PC-9 (cell line): ENCODE results near the gene CEP112. TPM values are rescaled to one million over a fixed set of nuclear protein-coding genes. Genes with fewer than 3 reads are reported as not detected.

Experiments used
- BruUV-seq: library from RNA; stranded (reverse); fragments of 400-500 nt; replicated peaks from 2 replicates; lab custom pipeline; 2021; lab: Mats Ljungman, UMichigan
- CTCF ChIA-PET: fragments of 300-600 bp; sonication (Branson Sonifier 250); formaldehyde crosslinking; loops from one replicate; lab custom pipeline; 2022; ENCODE audit warnings: antibody characterized with exemption; lab: Charles Lee
- POLR2A ChIA-PET: fragments of 300-600 bp; sonication (Branson Sonifier 250); formaldehyde crosslinking; loops from one replicate; lab custom pipeline; 2022; ENCODE audit warnings: antibody characterized with exemption; ENCODE audit not compliant: unreplicated experiment; lab: Charles Lee
- DNase-seq, 2 experiments: peaks; one replicate each; pipeline versions ENCODE4 v3.0.0 to v3.0.0-alpha.2; 2015 to 2022; ENCODE audit warnings: mixed read lengths in 1 of 2
- H2AFZ ChIP-seq: fragments of 200-600 bp; sonication (generic); 2 replicates; pipeline ENCODE4 v1.8.1; 2017; ENCODE audit warnings: antibody characterized with exemption
- H3F3A ChIP-seq: fragments of 200-600 bp; sonication (generic); 2 replicates; pipeline ENCODE4 v1.8.1; 2017; ENCODE audit warnings: antibody characterized with exemption, mild to moderate bottlenecking, low read depth; ENCODE audit not compliant: insufficient read depth
- H3K27ac ChIP-seq: fragments of 200-600 bp; sonication (generic); 2 replicates; pipeline ENCODE4 v1.6.1; 2016; ENCODE audit warnings: mixed run types
- H3K27me3 ChIP-seq: fragments of 200-600 bp; sonication (generic); 2 replicates; pipeline ENCODE4 v1.6.1; 2016; ENCODE audit warnings: low read depth, mixed run types; ENCODE audit not compliant: insufficient read depth
- H3K36me3 ChIP-seq: fragments of 200-600 bp; sonication (generic); 2 replicates; pipeline ENCODE4 v1.6.1; 2016; ENCODE audit warnings: low read depth, mixed run types
- H3K4me1 ChIP-seq: fragments of 200-600 bp; sonication (generic); replicated peaks from 2 replicates; pipeline ENCODE4 v1.6.1; 2016; ENCODE audit warnings: mixed run types; ENCODE audit not compliant: insufficient read depth
- H3K4me2 ChIP-seq: fragments of 200-600 bp; sonication (generic); 2 replicates; pipeline ENCODE4 v1.6.1; 2017; ENCODE audit warnings: mixed run types
- H3K4me3 ChIP-seq: fragments of 200-600 bp; sonication (generic); 2 replicates; pipeline ENCODE4 v1.6.1; 2016; ENCODE audit warnings: mixed run types
- H3K79me2 ChIP-seq: fragments of 200-600 bp; sonication (generic); 2 replicates; pipeline ENCODE4 v1.6.1; 2017; ENCODE audit warnings: low read depth, mixed run types
- H3K9me2 ChIP-seq: fragments of 200-600 bp; sonication (generic); 2 replicates; pipeline ENCODE4 v1.8.1; 2017; ENCODE audit warnings: mild to moderate bottlenecking; ENCODE audit not compliant: insufficient read depth
- H3K9me3 ChIP-seq: fragments of 200-600 bp; sonication (generic); 2 replicates; pipeline ENCODE4 v1.8.1; 2016; ENCODE audit warnings: low read depth; ENCODE audit not compliant: insufficient read depth
- H4K20me1 ChIP-seq: fragments of 200-600 bp; sonication (generic); 2 replicates; pipeline ENCODE4 v1.8.1; 2017; ENCODE audit not compliant: insufficient read depth
- CTCF ChIP-seq: fragments of 200-600 bp; sonication (generic); conservative IDR thresholded peaks from 2 replicates; pipeline ENCODE4 v1.6.1; 2017; ENCODE audit warnings: mixed run types, antibody characterized with exemption, mild to moderate bottlenecking, moderate library complexity
- EZH2 ChIP-seq: fragments of 200-600 bp; sonication (generic); IDR thresholded peaks from 2 replicates; pipeline ENCODE4 v1.8.0; 2017; ENCODE audit warnings: antibody characterized with exemption, low read depth
- intact Hi-C: fragments of 100-400 bp; cut with micrococcal nuclease; formaldehyde crosslinking; loops from one replicate; pipeline ENCODE4 v1.10.0; 2022; ENCODE audit not compliant: unreplicated experiment
- total RNA-seq: library from RNA; stranded (reverse); gene quantifications from 2 replicates; pipeline ENCODE4 v1.2.3, GENCODE V29; 2021

Gene CEP112
- total RNA-seq, 1 experiment from 2014 or later, result 4.3 TPM

DNA sequence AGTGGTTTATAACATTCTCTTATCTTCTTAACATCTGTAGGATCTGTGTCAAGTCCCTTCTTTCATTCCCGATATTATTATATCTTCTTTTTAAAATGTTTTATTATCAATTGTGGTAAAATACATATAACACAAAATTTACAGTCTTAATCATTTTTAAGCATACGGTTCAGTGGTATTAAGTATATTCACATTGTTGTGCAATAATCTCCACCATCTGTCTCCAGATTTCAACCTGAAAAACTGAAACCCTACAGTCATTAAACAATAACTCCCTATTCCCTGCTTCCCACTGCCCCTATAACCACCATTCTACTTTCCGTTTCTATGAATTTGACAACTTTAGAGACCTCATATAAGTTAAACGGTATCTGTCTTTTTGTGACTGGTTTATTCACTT, 45.5 kb downstream of the CEP112 start:
- no TSS peak for BruUV-seq
- no peaks in the 10 kb centered on the region for H3K9me2 ChIP-seq
- no peaks in the 10 kb centered on the region for H3K4me1 ChIP-seq
- H3K27me3 ChIP-seq, result no peaks in the 10 kb centered on the region
- H3K79me2 ChIP-seq, result no peaks in the 10 kb centered on the region
- H3K36me3 ChIP-seq, result no peaks in the 10 kb centered on the region
- H2AFZ ChIP-seq, result no peak overlapping the region
- ChIA-PET CTCF (no interaction called here), POLR2A (no interaction called here)
- no peak overlapping the region for H3K27ac ChIP-seq
- H3K4me2 ChIP-seq, result no peak overlapping the region
- H3F3A ChIP-seq, result no peaks in the 10 kb centered on the region
- H4K20me1 ChIP-seq, result no peaks in the 10 kb centered on the region
- no peaks in the 10 kb centered on the region for H3K9me3 ChIP-seq
- no peak for DNase-seq
- TF ChIP-seq CTCF (no peak), EZH2 (no peak)
- no peak overlapping the region for H3K4me3 ChIP-seq
- intact Hi-C loops, result no loop called here

DNA sequence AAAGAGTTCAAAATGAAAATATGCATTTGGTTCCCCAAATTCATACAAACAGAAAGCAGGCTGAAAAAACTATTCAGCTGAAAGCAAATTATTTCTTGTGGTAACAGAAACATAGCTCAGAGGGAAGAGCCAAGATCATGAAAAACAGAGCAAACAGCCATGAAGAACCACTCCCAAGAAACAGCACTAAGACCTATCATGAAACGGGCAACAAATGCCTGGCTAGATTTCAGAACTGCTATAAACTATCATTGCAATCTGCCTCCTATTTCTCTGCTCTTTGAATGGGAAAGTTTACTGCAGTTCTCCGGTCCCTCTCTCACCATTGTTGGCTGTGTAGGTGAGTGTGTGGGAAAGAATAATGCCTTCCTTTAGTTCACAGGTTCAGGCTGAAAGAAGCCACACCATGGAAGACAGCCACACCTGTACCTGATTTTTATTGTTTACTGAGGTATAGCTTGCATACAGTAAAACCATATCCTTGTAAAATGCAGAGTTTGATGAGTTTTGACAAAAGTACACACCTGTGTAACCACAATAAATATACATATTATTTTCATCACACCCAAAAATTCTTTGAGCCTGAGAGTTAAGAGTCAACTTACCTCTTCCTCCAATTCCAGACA, 48.2 kb downstream of the CEP112 start:
- POLR2A ChIA-PET, result interaction anchor here (0.6 kb wide), 1 partner anchor 1741 kb away, joined by 8 read pairs; no protein-coding TSS in a partner anchor
- no peak for DNase-seq
- H3F3A ChIP-seq, result no peaks in the 10 kb centered on the region
- H3K4me2 ChIP-seq, result no peak overlapping the region
- no peak overlapping the region for H3K27ac ChIP-seq
- no peak for TF ChIP-seq EZH2
- no peak for TF ChIP-seq CTCF
- no TSS peak for BruUV-seq
- no peaks in the 10 kb centered on the region for H3K9me2 ChIP-seq
- intact Hi-C loops, result no loop called here
- no peaks in the 10 kb centered on the region for H3K36me3 ChIP-seq
- no peaks in the 10 kb centered on the region for H3K9me3 ChIP-seq
- CTCF ChIA-PET, result no interaction called here
- H3K4me1 ChIP-seq, result no peaks in the 10 kb centered on the region
- no peaks in the 10 kb centered on the region for H3K27me3 ChIP-seq
- H4K20me1 ChIP-seq, result no peaks in the 10 kb centered on the region
- H3K79me2 ChIP-seq, result no peaks in the 10 kb centered on the region
- H3K4me3 ChIP-seq, result no peak overlapping the region
- no peak overlapping the region for H2AFZ ChIP-seq

DNA sequence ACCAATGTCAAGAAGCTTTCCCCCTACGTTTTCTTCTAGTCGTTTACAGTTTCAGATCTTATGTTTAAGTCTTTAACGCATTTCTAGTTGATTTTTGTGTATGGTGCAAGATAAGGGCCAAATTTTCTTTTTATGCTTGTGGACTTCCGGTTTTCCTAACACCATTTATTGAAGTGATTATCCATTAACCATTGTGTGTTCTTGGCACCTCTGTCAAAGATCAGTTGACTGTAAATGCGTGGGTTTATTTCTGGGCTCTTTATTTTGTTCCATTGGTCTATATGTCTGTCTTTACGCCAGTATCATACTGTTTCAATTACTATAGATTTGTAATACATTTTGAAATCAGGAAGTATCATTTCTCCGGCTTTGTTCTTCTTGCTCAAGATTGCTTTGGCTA, 49.5 kb downstream of the CEP112 start:
- Histone ChIP-seq H4K20me1 (no peaks in the 10 kb centered on the region), H3K4me2 (no peak overlapping the region), H3K27ac (no peak overlapping the region), H3K27me3 (no peaks in the 10 kb centered on the region), H2AFZ (no peak overlapping the region), H3K79me2 (no peaks in the 10 kb centered on the region), H3K4me3 (no peak overlapping the region), H3F3A (no peaks in the 10 kb centered on the region), H3K9me3 (no peaks in the 10 kb centered on the region), H3K9me2 (no peaks in the 10 kb centered on the region), H3K36me3 (no peaks in the 10 kb centered on the region), H3K4me1 (no peaks in the 10 kb centered on the region)
- no peak for TF ChIP-seq CTCF
- no peak for TF ChIP-seq EZH2
- DNase-seq, result no peak
- POLR2A ChIA-PET, result no interaction called here
- intact Hi-C loops, result no loop called here
- BruUV-seq, result no TSS peak
- CTCF ChIA-PET, result no interaction called here
